Measurements from ENCODE around the gene EPSTI1.

The EPSTI1 gene

DNA sequence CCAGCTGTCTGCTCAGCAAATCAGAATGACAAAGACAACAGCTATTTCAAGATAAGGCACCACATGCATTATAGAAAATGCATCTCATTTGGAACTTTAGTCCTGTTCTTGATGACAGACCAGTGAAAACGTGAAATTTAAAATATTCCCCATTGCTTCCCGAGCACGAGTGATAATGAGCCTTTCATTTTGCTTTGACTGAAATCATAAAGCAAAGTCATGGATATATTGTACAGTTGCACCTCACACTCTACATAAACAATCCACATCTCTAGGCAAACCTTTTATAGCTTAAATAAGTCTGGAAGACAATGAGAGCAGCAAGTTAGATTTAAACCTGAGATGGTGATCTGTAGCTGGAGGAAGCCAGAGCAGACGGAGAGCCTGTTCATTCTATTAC lies 131.6 kb downstream of the EPSTI1 start:
- Histone ChIP-seq H4K20me1 (ENCODE audit: insufficient read depth, low read length) (no peaks in the 10 kb centered on the region), H3K9me3 (ENCODE audit: low read length) (no peaks in the 10 kb centered on the region), H3F3A (ENCODE audit: insufficient read depth, low read length) (no peaks in the 10 kb centered on the region), H3K4me2 (ENCODE audit: low read length) (no peak overlapping the region), H3K4me3 (ENCODE audit: low read depth, low read length, poor library complexity, severe bottlenecking) (no peak overlapping the region), H3K9ac (ENCODE audit: low read length) (no peak overlapping the region), H3K9me2 (ENCODE audit: low read depth, low read length) (no peaks in the 10 kb centered on the region), H3K4me1 (ENCODE audit: insufficient read depth, low read length, severe bottlenecking) (no peaks in the 10 kb centered on the region), H2AFZ (ENCODE audit: low read length) (no peak overlapping the region), H3K27ac (ENCODE audit: low read depth, low read length, poor library complexity, severe bottlenecking) (no peak overlapping the region), H3K79me2 (ENCODE audit: insufficient read depth, low read length) (no peaks in the 10 kb centered on the region), H3K36me3 (ENCODE audit: insufficient read depth, low read length) (no peaks in the 10 kb centered on the region), H3K27me3 (ENCODE audit: insufficient read depth, low read length) (no peaks in the 10 kb centered on the region)
- no peak for TF ChIP-seq EZH2 (IDR thresholded peaks at IDR 0.05; ENCODE audit: borderline replicate concordance, low read length)
- no peak for TF ChIP-seq CTCF (IDR thresholded peaks at IDR 0.05; ENCODE audit: low read length)

DNA sequence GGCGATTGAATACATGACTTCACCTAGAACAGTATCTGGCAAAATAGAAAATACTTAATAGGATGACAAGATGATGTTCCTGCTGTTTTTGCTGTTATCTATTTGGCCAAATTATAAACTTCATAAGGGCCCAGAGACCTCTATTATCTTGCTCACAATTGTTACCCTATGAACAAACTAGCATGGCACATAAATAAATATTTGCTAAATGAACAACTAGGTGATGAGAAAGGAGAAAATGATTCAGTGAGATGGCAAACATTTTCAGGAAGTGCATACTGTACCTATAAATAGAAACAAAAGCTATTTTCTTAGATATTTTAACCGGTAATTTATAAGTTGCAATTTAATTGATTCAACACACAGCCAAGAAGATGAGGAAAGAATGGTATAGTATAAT lies 132.3 kb downstream of the EPSTI1 start:
- no peaks in the 10 kb centered on the region for H3K27me3 ChIP-seq (ENCODE audit: insufficient read depth, low read length)
- H4K20me1 ChIP-seq (ENCODE audit: insufficient read depth, low read length), result no peaks in the 10 kb centered on the region
- no peak overlapping the region for H3K27ac ChIP-seq (ENCODE audit: low read depth, low read length, poor library complexity, severe bottlenecking)
- no peak overlapping the region for H3K4me3 ChIP-seq (ENCODE audit: low read depth, low read length, poor library complexity, severe bottlenecking)
- H3F3A ChIP-seq (ENCODE audit: insufficient read depth, low read length), result no peaks in the 10 kb centered on the region
- no peaks in the 10 kb centered on the region for H3K9me3 ChIP-seq (ENCODE audit: low read length)
- no peak overlapping the region for H2AFZ ChIP-seq (ENCODE audit: low read length)
- no peaks in the 10 kb centered on the region for H3K9me2 ChIP-seq (ENCODE audit: low read depth, low read length)
- no peaks in the 10 kb centered on the region for H3K79me2 ChIP-seq (ENCODE audit: insufficient read depth, low read length)
- no peaks in the 10 kb centered on the region for H3K4me1 ChIP-seq (ENCODE audit: insufficient read depth, low read length, severe bottlenecking)
- no peak overlapping the region for H3K9ac ChIP-seq (ENCODE audit: low read length)
- no peaks in the 10 kb centered on the region for H3K36me3 ChIP-seq (ENCODE audit: insufficient read depth, low read length)
- H3K4me2 ChIP-seq (ENCODE audit: low read length), result no peak overlapping the region
- TF ChIP-seq CTCF (IDR thresholded peaks at IDR 0.05; ENCODE audit: low read length), result no peak
- no peak for TF ChIP-seq EZH2 (IDR thresholded peaks at IDR 0.05; ENCODE audit: borderline replicate concordance, low read length)

DNA sequence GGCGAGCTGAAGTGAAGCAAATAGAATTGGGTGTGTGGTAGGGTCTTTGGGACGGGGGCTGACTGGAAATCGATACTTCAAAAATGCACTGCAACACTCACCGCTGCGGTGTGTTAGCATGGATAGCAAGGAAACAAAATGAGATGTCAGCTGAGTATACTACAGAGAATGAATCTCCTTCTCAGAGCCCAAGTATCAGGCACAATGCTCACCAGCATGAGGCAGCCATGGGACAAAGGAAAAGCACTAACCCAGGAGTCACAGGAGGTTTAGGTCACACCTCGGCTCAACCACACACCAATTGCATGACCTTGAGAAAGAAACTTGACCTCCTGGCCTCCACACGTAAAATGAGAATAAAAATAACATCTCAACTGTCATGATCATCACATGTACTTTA lies 136.6 kb downstream of the EPSTI1 start:
- TF ChIP-seq EZH2 (IDR thresholded peaks at IDR 0.05; ENCODE audit: borderline replicate concordance, low read length) (no peak), CTCF (IDR thresholded peaks at IDR 0.05; ENCODE audit: low read length) (no peak)
- Histone ChIP-seq H3K27ac (ENCODE audit: low read depth, low read length, poor library complexity, severe bottlenecking) (no peak overlapping the region), H3F3A (ENCODE audit: insufficient read depth, low read length) (no peaks in the 10 kb centered on the region), H3K79me2 (ENCODE audit: insufficient read depth, low read length) (no peaks in the 10 kb centered on the region), H4K20me1 (ENCODE audit: insufficient read depth, low read length) (no peaks in the 10 kb centered on the region), H3K4me2 (ENCODE audit: low read length) (no peak overlapping the region), H2AFZ (ENCODE audit: low read length) (no peak overlapping the region), H3K9me2 (ENCODE audit: low read depth, low read length) (no peaks in the 10 kb centered on the region), H3K4me3 (ENCODE audit: low read depth, low read length, poor library complexity, severe bottlenecking) (no peak overlapping the region), H3K27me3 (ENCODE audit: insufficient read depth, low read length) (no peaks in the 10 kb centered on the region), H3K9me3 (ENCODE audit: low read length) (no peaks in the 10 kb centered on the region), H3K36me3 (ENCODE audit: insufficient read depth, low read length) (no peaks in the 10 kb centered on the region), H3K9ac (ENCODE audit: low read length) (no peak overlapping the region), H3K4me1 (ENCODE audit: insufficient read depth, low read length, severe bottlenecking) (no peaks in the 10 kb centered on the region)
